GM12873 (cell line): ENCODE measurements around the gene AUTS2.

ENCODE experiments used
- TF ChIP-seq, protein P1 (sequence below): IDR thresholded peaks from 2 replicates; pipeline ENCODE4 v1.5.1; 2012; ENCODE audit warnings: low read depth, mild to moderate bottlenecking, moderate library complexity, low read length, control low read depth; ENCODE audit not compliant: insufficient read depth; ENCODE audit errors: missing control alignments

Gene AUTS2

DNA sequence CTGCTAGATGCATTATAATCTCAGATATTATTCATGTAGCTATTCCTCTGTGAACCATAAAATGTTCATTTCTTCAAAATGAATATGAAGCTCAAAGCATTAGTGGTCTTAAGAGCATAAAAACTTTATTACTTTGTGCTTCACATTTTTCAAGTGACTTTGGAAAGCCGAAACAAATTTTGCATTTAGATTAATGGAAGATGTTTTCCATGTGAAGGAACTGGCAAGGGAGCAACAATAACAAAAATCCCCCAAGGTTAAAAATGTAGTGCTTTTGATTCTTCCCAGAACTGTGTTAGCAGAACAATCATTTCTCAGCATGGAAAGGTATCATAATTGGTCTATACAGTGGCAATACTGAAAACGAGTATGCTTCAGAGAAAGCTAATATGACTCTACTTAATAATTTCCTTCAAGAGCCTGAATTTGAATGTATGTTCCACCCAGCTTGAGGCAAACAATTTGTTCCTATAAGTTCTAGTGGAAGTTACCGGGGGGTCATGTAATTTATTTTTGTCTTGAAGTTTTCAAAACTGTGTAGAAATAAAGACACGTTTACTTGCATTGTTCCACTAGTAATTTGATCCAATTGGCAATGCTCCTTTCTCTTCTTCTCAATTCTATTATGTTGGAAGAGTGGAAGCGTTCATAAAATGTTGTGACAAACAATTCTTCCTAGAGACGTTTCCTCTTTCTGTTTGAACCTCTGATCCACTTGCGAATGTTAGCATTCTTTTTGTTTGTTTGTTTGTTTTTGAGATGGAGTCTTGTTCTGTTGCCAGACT lies 665.4 kb downstream of the AUTS2 start:
- TF ChIP-seq, protein P1, sequence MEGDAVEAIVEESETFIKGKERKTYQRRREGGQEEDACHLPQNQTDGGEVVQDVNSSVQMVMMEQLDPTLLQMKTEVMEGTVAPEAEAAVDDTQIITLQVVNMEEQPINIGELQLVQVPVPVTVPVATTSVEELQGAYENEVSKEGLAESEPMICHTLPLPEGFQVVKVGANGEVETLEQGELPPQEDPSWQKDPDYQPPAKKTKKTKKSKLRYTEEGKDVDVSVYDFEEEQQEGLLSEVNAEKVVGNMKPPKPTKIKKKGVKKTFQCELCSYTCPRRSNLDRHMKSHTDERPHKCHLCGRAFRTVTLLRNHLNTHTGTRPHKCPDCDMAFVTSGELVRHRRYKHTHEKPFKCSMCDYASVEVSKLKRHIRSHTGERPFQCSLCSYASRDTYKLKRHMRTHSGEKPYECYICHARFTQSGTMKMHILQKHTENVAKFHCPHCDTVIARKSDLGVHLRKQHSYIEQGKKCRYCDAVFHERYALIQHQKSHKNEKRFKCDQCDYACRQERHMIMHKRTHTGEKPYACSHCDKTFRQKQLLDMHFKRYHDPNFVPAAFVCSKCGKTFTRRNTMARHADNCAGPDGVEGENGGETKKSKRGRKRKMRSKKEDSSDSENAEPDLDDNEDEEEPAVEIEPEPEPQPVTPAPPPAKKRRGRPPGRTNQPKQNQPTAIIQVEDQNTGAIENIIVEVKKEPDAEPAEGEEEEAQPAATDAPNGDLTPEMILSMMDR: no peak

DNA sequence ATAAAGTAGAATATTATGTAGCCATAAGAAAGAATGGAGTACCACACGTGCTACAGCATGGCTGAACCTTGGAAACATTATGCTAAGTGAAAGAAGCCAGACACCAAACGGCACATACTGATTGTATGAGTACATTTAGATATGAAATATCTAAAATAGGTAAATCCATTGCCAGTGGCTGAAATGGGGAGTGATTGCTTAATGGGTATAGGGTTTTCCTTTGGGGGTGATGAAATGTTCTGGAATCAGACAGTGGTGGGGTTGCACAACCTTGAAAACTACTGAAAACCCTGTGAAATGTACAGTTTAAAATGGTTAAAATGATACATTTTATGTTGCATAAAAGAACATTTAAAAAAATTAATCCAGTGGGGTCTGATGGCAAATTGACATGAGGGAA lies 667.9 kb downstream of the AUTS2 start:
- TF ChIP-seq, protein P1: no peak

DNA sequence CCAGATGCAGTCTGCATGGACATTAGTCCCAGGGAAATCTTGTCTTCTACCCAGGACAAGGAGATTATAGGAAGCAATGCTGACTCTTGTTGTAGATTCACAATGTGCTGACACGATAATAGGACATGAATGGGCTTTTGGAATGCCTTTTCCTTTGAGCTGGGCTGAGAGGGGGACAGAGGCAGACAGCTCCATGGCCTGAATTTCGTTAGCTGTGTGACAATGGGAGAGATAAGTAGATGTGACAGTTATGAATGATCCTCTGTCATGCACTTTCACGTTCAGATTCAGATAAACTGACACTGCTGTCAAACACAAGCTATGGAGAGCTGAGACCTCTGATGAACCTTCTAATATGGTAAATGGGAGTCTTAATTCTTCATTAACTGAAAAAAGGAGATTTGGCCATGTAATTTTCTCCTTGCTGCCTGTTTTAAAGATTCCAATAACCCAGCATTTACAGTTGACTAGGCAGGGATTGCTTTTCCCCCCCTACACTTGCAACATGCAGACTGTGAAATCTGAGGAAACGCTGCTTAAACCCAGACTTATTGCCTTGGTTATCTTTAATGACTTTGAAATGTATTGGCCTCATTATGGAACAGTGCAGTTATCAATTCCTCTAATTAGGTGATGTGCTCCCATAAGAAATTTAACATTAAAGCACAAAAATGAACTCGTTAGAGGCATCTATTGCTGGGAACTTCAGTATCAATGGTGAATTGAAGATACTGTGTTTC lies 669.3 kb downstream of the AUTS2 start:
- TF ChIP-seq, protein P1: no peak

DNA sequence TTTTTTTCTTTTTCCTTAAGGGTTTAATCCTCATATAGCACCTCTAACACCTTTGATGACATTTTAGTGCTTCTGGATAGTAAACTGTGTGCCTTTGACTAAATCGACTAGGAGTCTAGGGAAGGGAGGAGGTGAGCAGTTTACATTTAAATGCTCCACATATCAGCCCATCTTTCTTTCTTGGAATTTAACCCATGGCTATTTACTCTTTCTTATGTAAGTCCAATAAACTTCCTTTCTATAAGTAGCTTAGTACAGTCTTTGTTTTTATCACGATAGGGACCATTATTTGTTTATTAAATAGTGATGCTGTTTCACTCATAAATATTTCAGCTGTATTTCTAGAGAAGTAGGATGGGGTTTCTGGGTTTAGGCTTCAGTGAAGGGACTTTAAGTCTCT lies 669.9 kb downstream of the AUTS2 start:
- TF ChIP-seq, protein P1: no peak

DNA sequence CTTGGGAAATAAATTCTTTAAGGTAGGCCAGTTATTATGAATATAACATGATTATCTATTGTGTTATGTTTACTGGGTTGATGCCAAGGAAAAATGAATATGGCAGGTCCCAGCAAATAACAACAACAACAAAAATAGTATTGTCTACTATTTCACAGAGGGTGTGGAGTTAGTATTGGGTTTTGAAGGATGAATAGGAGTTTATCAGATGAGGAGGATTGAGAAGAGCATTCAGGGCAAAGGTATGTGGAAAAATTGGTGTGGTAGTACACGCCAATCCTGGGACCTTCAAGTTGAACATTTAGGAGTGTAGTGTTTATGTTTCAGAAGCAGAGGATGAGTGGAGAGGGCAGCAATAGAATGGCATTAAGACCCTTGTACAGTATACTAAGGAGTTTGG lies 671.9 kb downstream of the AUTS2 start:
- TF ChIP-seq, protein P1: no peak

DNA sequence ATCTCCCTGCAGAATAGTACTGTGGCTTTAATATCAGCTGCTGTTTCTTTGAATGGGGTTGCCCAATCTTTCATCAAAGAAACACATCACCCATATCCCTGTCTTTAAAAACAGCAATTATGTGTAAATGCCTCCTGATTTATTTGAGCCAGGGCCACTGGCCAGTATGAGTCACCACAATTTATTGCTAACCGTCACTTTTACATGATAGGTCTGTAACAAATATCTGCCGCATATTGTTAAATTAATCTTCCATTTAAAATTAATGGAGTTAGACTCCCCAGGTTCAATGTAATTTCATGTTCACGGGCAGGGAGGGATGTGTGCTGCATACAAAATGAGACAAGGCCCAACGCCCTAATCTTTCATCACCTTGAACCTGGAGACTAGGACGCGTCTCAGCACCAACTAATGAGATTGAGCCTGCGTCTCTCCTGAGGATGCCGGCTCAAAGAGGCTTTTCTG lies 673.4 kb downstream of the AUTS2 start:
- TF ChIP-seq, protein P1: no peak

DNA sequence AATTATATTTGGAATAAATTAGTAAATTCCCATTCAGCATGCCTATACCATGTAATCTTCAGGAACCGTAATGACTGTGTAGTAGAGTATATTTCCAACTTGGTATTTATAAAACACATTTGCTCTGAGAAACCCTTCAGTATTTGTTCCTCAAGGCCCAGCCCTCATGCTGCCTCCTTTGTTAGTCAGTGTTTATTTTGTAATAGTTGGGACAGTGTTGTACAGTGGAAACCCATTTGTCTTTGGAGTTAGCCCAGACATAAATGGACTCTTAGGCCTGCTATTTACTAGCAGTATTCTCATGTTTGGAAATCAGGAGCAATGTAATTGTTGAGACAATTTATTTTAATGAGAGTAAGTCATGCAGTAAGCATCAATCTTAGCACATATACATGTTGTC lies 686.9 kb downstream of the AUTS2 start:
- TF ChIP-seq, protein P1: no peak
